HepG2 (cell line): ENCODE measurements around the gene CTBP1. TPM values are rescaled to one million over a fixed set of nuclear protein-coding genes. Genes with fewer than 3 reads are reported as not detected.
A peak's percentile ranks its signal among the peaks of the same experiment; 100 is the strongest.

Source experiments
- GLI4 ChIP-seq: sonication (generic); formaldehyde crosslinking; IDR thresholded peaks from 2 replicates; pipeline ENCODE4 v1.5.1; 2020; ENCODE audit warnings: missing genetic modification reagents, mild to moderate bottlenecking, moderate library complexity, borderline replicate concordance
- HMGXB4 ChIP-seq, 2 experiments: sonication (generic) in 1 of 2; formaldehyde crosslinking in 1 of 2; IDR thresholded peaks; 2 replicates each; pipeline versions ENCODE4 v1.4.0 to v1.6.1; 2018 to 2020; ENCODE audit warnings: missing genetic modification reagents in 2 of 2, borderline replicate concordance in 1 of 2, low read depth in 1 of 2, mild to moderate bottlenecking in 1 of 2, missing biosample characterization in 1 of 2
- NR2C2 ChIP-seq: sonication (generic); formaldehyde crosslinking; IDR thresholded peaks from 2 replicates; pipeline ENCODE4 v1.4.0; 2020; ENCODE audit warnings: missing genetic modification reagents, mild to moderate bottlenecking, moderate library complexity, borderline replicate concordance
- NR3C1 ChIP-seq: sonication (generic); formaldehyde crosslinking; IDR thresholded peaks from 2 replicates; pipeline ENCODE4 v1.4.0; 2020; ENCODE audit warnings: missing genetic modification reagents
- PHF8 ChIP-seq: sonication (generic); formaldehyde crosslinking; IDR thresholded peaks from 2 replicates; pipeline ENCODE4 v1.5.0; 2020; ENCODE audit warnings: missing genetic modification reagents
- RAD21 ChIP-seq: fragments of 450-650 bp; formaldehyde crosslinking; IDR thresholded peaks from 2 replicates; pipeline ENCODE4 v1.5.0; 2020; ENCODE audit warnings: mild to moderate bottlenecking
- RBFOX2 ChIP-seq: fragments of 200-400 bp; formaldehyde crosslinking; IDR thresholded peaks from 2 replicates; pipeline ENCODE4 v1.6.1; 2017; ENCODE audit warnings: low read depth, mild to moderate bottlenecking, low read length
- REPIN1 ChIP-seq: sonication (generic); formaldehyde crosslinking; IDR thresholded peaks from 2 replicates; pipeline ENCODE4 v1.8.0; 2022; ENCODE audit warnings: missing genetic modification reagents, low read depth, mild to moderate bottlenecking, borderline replicate concordance
- RFX3 ChIP-seq: IDR thresholded peaks from 2 replicates; pipeline ENCODE4 v1.6.1; 2016; ENCODE audit warnings: missing biosample characterization, missing genetic modification reagents
- SMARCE1 ChIP-seq: fragments of 450-650 bp; IDR thresholded peaks from 2 replicates; pipeline ENCODE4 v1.6.1; 2017; ENCODE audit warnings: borderline replicate concordance
- SRSF1 ChIP-seq: fragments of 200-400 bp; formaldehyde crosslinking; optimal IDR thresholded peaks from 2 replicates; pipeline ENCODE3; 2017; ENCODE audit warnings: mild to moderate bottlenecking, low read depth, low read length, moderate library complexity
- ZBTB3 ChIP-seq: sonication (generic); formaldehyde crosslinking; IDR thresholded peaks from 2 replicates; pipeline ENCODE4 v1.4.0; 2020; ENCODE audit warnings: low read depth, mild to moderate bottlenecking, moderate library complexity, missing genetic modification reagents, borderline replicate concordance
- ZNF274 ChIP-seq: sonication (generic); formaldehyde crosslinking; IDR thresholded peaks from 2 replicates; pipeline ENCODE4 v1.5.1; 2020; ENCODE audit warnings: mild to moderate bottlenecking, missing genetic modification reagents
- ZNF549 ChIP-seq: sonication (generic); formaldehyde crosslinking; IDR thresholded peaks from 2 replicates; pipeline ENCODE4 v1.5.0; 2020; ENCODE audit warnings: missing genetic modification reagents
- ZNF687 ChIP-seq: sonication (generic); formaldehyde crosslinking; IDR thresholded peaks from 2 replicates; pipeline ENCODE4 v1.5.1; 2020; ENCODE audit warnings: mild to moderate bottlenecking, missing genetic modification reagents, moderate library complexity
- polyA plus RNA-seq, 8 experiments: library from polyadenylated mRNA; depleted of rRNA in 3 of 8; stranded (reverse) in 7 of 8; unstranded in 1 of 8; fragments of >200 nt; fragmentation: Illumina TruSeq in 4 of 8; extraction: Trizol in 4 of 8; gene quantifications; 2 replicates each; pipeline versions ENCODE4 v1.2.1 to v1.2.3, GENCODE V29; 2011 to 2016; ENCODE audit warnings: low read depth in 4 of 8, missing spikeins in 1 of 8, mixed read lengths in 1 of 8; ENCODE audit not compliant: insufficient read depth in 1 of 8
- total RNA-seq, 5 experiments: library from RNA; depleted of rRNA; stranded (reverse); fragments of >200 nt; fragmentation: Illumina TruSeq; extraction: Trizol; gene quantifications; 2 replicates each; pipeline ENCODE4 v1.2.3, GENCODE V29; 2016; ENCODE audit warnings: low read depth in 1 of 5
- TF ChIP-seq, protein P1 (sequence below): sonication (generic); formaldehyde crosslinking; IDR thresholded peaks from 2 replicates; pipeline ENCODE4 v1.4.0; 2020; ENCODE audit warnings: mild to moderate bottlenecking, missing genetic modification reagents
- TF ChIP-seq, protein P2 (sequence below): sonication (generic); formaldehyde crosslinking; conservative IDR thresholded peaks from 2 replicates; pipeline ENCODE4 v1.4.0; 2020; ENCODE audit warnings: missing genetic modification reagents

The CTBP1 gene
- total and polyA plus RNA-seq, 2 of the 13 experiments (the other 11 are each of a cell fraction or from before 2014, with no cell fraction given), result 78.5 to 112 TPM

- TF ChIP-seq, protein P1, sequence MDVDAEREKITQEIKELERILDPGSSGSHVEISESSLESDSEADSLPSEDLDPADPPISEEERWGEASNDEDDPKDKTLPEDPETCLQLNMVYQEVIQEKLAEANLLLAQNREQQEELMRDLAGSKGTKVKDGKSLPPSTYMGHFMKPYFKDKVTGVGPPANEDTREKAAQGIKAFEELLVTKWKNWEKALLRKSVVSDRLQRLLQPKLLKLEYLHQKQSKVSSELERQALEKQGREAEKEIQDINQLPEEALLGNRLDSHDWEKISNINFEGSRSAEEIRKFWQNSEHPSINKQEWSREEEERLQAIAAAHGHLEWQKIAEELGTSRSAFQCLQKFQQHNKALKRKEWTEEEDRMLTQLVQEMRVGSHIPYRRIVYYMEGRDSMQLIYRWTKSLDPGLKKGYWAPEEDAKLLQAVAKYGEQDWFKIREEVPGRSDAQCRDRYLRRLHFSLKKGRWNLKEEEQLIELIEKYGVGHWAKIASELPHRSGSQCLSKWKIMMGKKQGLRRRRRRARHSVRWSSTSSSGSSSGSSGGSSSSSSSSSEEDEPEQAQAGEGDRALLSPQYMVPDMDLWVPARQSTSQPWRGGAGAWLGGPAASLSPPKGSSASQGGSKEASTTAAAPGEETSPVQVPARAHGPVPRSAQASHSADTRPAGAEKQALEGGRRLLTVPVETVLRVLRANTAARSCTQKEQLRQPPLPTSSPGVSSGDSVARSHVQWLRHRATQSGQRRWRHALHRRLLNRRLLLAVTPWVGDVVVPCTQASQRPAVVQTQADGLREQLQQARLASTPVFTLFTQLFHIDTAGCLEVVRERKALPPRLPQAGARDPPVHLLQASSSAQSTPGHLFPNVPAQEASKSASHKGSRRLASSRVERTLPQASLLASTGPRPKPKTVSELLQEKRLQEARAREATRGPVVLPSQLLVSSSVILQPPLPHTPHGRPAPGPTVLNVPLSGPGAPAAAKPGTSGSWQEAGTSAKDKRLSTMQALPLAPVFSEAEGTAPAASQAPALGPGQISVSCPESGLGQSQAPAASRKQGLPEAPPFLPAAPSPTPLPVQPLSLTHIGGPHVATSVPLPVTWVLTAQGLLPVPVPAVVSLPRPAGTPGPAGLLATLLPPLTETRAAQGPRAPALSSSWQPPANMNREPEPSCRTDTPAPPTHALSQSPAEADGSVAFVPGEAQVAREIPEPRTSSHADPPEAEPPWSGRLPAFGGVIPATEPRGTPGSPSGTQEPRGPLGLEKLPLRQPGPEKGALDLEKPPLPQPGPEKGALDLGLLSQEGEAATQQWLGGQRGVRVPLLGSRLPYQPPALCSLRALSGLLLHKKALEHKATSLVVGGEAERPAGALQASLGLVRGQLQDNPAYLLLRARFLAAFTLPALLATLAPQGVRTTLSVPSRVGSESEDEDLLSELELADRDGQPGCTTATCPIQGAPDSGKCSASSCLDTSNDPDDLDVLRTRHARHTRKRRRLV (CRISPR knock-in tag), result no peak
- no peak for TF ChIP-seq REPIN1
- TF ChIP-seq GLI4 (CRISPR knock-in tag), result no peak
- TF ChIP-seq ZNF274 (CRISPR knock-in tag), result 0 out of 2 replicates have a peak, but pooled peaks have one; percentile 30
- TF ChIP-seq PHF8, result no peak
- TF ChIP-seq, protein P2, sequence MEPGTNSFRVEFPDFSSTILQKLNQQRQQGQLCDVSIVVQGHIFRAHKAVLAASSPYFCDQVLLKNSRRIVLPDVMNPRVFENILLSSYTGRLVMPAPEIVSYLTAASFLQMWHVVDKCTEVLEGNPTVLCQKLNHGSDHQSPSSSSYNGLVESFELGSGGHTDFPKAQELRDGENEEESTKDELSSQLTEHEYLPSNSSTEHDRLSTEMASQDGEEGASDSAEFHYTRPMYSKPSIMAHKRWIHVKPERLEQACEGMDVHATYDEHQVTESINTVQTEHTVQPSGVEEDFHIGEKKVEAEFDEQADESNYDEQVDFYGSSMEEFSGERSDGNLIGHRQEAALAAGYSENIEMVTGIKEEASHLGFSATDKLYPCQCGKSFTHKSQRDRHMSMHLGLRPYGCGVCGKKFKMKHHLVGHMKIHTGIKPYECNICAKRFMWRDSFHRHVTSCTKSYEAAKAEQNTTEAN (CRISPR knock-in tag), result no peak
- peak; percentile 70 for TF ChIP-seq ZNF687 (CRISPR knock-in tag)
- TF ChIP-seq ZNF549 (CRISPR knock-in tag), result no peak
- TF ChIP-seq SMARCE1, result no peak
- no peak for TF ChIP-seq RFX3
- TF ChIP-seq NR3C1 (CRISPR knock-in tag), result no peak
- TF ChIP-seq NR2C2 (CRISPR knock-in tag), result no peak
- TF ChIP-seq SRSF1, result peak; percentile 55
- TF ChIP-seq HMGXB4 (CRISPR knock-in tag; IDR thresholded peaks at IDR 0.05; ENCODE audit: borderline replicate concordance in 1 of 2, low read depth in 1 of 2), result peak; percentile 24 to 42; a peak in 1 of 4 replicates
- peak; percentile 72 for TF ChIP-seq RBFOX2
- TF ChIP-seq RAD21, result peak; percentile 80
- TF ChIP-seq ZBTB3 (CRISPR knock-in tag), result no peak
Measured at GRCh38 chr4:1167244-1167949, 81.5 kb downstream of the CTBP1 start (continued).
